ENCODE data around the gene OLFM2. TPM values are rescaled to one million over a fixed set of nuclear protein-coding genes. Genes with fewer than 3 reads are reported as not detected.

The OLFM2 gene
- total and polyA plus RNA-seq, 2 experiments from 2014 or later, result 58.1 to 117 TPM

DNA sequence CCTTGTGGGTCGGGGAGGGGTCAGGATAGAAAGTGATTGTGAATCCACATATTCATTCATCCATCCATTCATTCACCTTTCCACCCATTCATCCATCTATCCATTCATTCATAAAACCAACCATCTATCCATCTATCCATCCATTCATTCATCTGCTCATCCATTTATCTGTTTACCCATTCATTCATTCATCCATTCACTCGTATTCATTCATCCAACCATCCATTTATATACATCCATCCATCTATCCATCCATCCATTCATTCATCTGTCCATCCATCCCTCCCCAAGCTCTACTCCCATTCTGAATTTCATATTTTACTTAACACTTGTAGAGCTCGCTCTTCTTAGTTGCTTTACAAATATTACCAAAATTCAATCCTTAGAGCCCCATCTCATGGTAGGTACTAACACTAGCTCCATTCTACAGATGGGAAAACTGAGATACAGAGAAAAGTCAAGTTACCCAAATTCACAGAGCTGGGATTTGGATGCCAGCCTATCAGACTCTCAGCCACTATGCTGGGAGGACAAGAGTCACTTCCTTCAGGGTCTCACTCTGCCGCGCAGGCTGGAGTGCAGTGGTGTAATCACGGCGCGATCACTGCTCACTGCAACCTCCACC, 63.6 kb downstream of the OLFM2 start:
- no peak overlapping the region for H3K4me3 Mint-ChIP-seq
- no peak overlapping the region for H2AFZ ChIP-seq
- no peaks in the 10 kb centered on the region for H3K27me3 ChIP-seq (ENCODE audit: insufficient read depth)
- no peak overlapping the region for H3K27ac Mint-ChIP-seq
- ATAC-seq, result no peak
- no peak overlapping the region for H3K4me2 ChIP-seq
- TF ChIP-seq, protein P1, sequence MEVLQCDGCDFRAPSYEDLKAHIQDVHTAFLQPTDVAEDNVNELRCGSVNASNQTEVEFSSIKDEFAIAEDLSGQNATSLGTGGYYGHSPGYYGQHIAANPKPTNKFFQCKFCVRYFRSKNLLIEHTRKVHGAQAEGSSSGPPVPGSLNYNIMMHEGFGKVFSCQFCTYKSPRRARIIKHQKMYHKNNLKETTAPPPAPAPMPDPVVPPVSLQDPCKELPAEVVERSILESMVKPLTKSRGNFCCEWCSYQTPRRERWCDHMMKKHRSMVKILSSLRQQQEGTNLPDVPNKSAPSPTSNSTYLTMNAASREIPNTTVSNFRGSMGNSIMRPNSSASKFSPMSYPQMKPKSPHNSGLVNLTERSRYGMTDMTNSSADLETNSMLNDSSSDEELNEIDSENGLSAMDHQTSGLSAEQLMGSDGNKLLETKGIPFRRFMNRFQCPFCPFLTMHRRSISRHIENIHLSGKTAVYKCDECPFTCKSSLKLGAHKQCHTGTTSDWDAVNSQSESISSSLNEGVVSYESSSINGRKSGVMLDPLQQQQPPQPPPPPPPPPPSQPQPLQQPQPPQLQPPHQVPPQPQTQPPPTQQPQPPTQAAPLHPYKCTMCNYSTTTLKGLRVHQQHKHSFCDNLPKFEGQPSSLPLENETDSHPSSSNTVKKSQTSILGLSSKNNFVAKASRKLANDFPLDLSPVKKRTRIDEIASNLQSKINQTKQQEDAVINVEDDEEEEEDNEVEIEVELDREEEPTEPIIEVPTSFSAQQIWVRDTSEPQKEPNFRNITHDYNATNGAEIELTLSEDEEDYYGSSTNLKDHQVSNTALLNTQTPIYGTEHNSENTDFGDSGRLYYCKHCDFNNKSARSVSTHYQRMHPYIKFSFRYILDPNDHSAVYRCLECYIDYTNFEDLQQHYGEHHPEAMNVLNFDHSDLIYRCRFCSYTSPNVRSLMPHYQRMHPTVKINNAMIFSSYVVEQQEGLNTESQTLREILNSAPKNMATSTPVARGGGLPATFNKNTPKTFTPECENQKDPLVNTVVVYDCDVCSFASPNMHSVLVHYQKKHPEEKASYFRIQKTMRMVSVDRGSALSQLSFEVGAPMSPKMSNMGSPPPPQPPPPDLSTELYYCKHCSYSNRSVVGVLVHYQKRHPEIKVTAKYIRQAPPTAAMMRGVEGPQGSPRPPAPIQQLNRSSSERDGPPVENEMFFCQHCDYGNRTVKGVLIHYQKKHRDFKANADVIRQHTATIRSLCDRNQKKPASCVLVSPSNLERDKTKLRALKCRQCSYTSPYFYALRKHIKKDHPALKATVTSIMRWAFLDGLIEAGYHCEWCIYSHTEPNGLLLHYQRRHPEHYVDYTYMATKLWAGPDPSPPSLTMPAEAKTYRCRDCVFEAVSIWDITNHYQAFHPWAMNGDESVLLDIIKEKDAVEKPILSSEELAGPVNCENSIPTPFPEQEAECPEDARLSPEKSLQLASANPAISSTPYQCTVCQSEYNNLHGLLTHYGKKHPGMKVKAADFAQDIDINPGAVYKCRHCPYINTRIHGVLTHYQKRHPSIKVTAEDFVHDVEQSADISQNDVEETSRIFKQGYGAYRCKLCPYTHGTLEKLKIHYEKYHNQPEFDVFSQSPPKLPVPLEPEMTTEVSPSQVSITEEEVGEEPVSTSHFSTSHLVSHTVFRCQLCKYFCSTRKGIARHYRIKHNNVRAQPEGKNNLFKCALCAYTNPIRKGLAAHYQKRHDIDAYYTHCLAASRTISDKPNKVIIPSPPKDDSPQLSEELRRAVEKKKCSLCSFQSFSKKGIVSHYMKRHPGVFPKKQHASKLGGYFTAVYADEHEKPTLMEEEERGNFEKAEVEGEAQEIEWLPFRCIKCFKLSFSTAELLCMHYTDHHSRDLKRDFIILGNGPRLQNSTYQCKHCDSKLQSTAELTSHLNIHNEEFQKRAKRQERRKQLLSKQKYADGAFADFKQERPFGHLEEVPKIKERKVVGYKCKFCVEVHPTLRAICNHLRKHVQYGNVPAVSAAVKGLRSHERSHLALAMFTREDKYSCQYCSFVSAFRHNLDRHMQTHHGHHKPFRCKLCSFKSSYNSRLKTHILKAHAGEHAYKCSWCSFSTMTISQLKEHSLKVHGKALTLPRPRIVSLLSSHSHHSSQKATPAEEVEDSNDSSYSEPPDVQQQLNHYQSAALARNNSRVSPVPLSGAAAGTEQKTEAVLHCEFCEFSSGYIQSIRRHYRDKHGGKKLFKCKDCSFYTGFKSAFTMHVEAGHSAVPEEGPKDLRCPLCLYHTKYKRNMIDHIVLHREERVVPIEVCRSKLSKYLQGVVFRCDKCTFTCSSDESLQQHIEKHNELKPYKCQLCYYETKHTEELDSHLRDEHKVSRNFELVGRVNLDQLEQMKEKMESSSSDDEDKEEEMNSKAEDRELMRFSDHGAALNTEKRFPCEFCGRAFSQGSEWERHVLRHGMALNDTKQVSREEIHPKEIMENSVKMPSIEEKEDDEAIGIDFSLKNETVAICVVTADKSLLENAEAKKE (CRISPR knock-in tag; IDR thresholded peaks at IDR 0.05), result no peak
- TF ChIP-seq STAT1 (IDR thresholded peaks at IDR 0.05; ENCODE audit: unreplicated experiment) (no peak), NANOG (IDR thresholded peaks at IDR 0.05; ENCODE audit: borderline replicate concordance) (no peak), POLR2AphosphoS5 (IDR thresholded peaks at IDR 0.05; ENCODE audit: low read depth) (no peak), CREB1 (CRISPR knock-in tag; IDR thresholded peaks at IDR 0.05; ENCODE audit: low read depth) (no peak), JUNB (IDR thresholded peaks at IDR 0.05; ENCODE audit: unreplicated experiment) (no peak), ZNF114 (CRISPR knock-in tag; IDR thresholded peaks at IDR 0.05) (no peak), EZH2phosphoT487 (IDR thresholded peaks at IDR 0.05; ENCODE audit: unreplicated experiment) (no peak), EZH2 (IDR thresholded peaks at IDR 0.05; ENCODE audit: low read depth, unreplicated experiment) (no peak), ZNF331 (CRISPR knock-in tag; IDR thresholded peaks at IDR 0.05; ENCODE audit: low read depth) (no peak)
- TF ChIP-seq, protein P2, sequence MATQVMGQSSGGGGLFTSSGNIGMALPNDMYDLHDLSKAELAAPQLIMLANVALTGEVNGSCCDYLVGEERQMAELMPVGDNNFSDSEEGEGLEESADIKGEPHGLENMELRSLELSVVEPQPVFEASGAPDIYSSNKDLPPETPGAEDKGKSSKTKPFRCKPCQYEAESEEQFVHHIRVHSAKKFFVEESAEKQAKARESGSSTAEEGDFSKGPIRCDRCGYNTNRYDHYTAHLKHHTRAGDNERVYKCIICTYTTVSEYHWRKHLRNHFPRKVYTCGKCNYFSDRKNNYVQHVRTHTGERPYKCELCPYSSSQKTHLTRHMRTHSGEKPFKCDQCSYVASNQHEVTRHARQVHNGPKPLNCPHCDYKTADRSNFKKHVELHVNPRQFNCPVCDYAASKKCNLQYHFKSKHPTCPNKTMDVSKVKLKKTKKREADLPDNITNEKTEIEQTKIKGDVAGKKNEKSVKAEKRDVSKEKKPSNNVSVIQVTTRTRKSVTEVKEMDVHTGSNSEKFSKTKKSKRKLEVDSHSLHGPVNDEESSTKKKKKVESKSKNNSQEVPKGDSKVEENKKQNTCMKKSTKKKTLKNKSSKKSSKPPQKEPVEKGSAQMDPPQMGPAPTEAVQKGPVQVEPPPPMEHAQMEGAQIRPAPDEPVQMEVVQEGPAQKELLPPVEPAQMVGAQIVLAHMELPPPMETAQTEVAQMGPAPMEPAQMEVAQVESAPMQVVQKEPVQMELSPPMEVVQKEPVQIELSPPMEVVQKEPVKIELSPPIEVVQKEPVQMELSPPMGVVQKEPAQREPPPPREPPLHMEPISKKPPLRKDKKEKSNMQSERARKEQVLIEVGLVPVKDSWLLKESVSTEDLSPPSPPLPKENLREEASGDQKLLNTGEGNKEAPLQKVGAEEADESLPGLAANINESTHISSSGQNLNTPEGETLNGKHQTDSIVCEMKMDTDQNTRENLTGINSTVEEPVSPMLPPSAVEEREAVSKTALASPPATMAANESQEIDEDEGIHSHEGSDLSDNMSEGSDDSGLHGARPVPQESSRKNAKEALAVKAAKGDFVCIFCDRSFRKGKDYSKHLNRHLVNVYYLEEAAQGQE (IDR thresholded peaks at IDR 0.05; ENCODE audit: unreplicated experiment), result no peak
- TF ChIP-seq, protein P3, sequence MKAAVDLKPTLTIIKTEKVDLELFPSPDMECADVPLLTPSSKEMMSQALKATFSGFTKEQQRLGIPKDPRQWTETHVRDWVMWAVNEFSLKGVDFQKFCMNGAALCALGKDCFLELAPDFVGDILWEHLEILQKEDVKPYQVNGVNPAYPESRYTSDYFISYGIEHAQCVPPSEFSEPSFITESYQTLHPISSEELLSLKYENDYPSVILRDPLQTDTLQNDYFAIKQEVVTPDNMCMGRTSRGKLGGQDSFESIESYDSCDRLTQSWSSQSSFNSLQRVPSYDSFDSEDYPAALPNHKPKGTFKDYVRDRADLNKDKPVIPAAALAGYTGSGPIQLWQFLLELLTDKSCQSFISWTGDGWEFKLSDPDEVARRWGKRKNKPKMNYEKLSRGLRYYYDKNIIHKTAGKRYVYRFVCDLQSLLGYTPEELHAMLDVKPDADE (IDR thresholded peaks at IDR 0.05), result no peak
- TF ChIP-seq, protein P4, sequence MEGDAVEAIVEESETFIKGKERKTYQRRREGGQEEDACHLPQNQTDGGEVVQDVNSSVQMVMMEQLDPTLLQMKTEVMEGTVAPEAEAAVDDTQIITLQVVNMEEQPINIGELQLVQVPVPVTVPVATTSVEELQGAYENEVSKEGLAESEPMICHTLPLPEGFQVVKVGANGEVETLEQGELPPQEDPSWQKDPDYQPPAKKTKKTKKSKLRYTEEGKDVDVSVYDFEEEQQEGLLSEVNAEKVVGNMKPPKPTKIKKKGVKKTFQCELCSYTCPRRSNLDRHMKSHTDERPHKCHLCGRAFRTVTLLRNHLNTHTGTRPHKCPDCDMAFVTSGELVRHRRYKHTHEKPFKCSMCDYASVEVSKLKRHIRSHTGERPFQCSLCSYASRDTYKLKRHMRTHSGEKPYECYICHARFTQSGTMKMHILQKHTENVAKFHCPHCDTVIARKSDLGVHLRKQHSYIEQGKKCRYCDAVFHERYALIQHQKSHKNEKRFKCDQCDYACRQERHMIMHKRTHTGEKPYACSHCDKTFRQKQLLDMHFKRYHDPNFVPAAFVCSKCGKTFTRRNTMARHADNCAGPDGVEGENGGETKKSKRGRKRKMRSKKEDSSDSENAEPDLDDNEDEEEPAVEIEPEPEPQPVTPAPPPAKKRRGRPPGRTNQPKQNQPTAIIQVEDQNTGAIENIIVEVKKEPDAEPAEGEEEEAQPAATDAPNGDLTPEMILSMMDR (conservative IDR thresholded peaks at IDR 0.05; ENCODE audit: low read depth in 2 of 2), result no peak
- H3K27me3 Mint-ChIP-seq (ENCODE audit: insufficient read depth, low read depth, poor library complexity), result peaks cover 1% of the 10 kb centered on the region
- H3K36me3 ChIP-seq (ENCODE audit: insufficient read depth), result no peaks in the 10 kb centered on the region
- no peak overlapping the region for H3K4me3 ChIP-seq
- no peaks in the 10 kb centered on the region for H3F3A ChIP-seq (replicated peaks; ENCODE audit: low read depth)
- 0 out of 2 replicates have a peak, but pooled peaks cover 3% of the 10 kb centered on the region for H3K4me1 ChIP-seq (ENCODE audit: insufficient read depth)
- H4K20me1 ChIP-seq (replicated peaks; ENCODE audit: insufficient read depth), result peaks cover 10% of the 10 kb centered on the region
- H3K36me3 Mint-ChIP-seq (ENCODE audit: low read depth), result peaks cover 3% of the 10 kb centered on the region; the same call in 1 of the 3 replicates
- H3K79me2 ChIP-seq (replicated peaks; ENCODE audit: insufficient read depth), result no peaks in the 10 kb centered on the region
- no peak overlapping the region for H3K27ac ChIP-seq (ENCODE audit: low read depth)
- no peak for DNase-seq (ENCODE audit: low spot score)
- H3K9me2 ChIP-seq (ENCODE audit: insufficient read depth), result no peaks in the 10 kb centered on the region
- peaks cover 5% of the 10 kb centered on the region for H3K4me1 Mint-ChIP-seq
- H3K9me3 Mint-ChIP-seq, result no peaks in the 10 kb centered on the region
